Endothelial cell of umbilical vein (primary cell): ENCODE measurements around the gene MYO16. TPM values are rescaled to one million over a fixed set of nuclear protein-coding genes. Genes with fewer than 3 reads are reported as not detected.

Source experiments
- BruUV-seq: library from RNA; stranded (reverse); fragments of 400-500 nt; replicated peaks from 2 replicates; lab custom pipeline; 2021; lab: Mats Ljungman, UMichigan
- CTCF ChIA-PET: fragments of 300-600, 350-600 bp; sonication (Branson Sonifier 250); formaldehyde crosslinking; loops from one replicate; lab custom pipeline; 2021; ENCODE audit warnings: antibody characterized with exemption, inconsistent platforms; lab: Charles Lee
- POLR2A ChIA-PET: fragments of 300-600, 350-600 bp; sonication (Branson Sonifier 250); formaldehyde crosslinking; loops from one replicate; lab custom pipeline; 2021; ENCODE audit warnings: antibody characterized with exemption, inconsistent platforms; lab: Charles Lee
- DNase-seq: peaks from one replicate; pipeline ENCODE4 v3.0.0-alpha.2; 2011; ENCODE audit warnings: low read depth, low spot score
- FAIRE-seq: peaks from 2 replicates; lab custom pipeline; 2011; peaks lifted over from hg19 to GRCh38; lab: Jason Lieb, UNC
- H2AFZ ChIP-seq: 2 replicates; pipeline ENCODE4 v1.6.0; 2012; ENCODE audit warnings: low read depth, low read length, control low read depth, inconsistent platforms
- H3K27ac ChIP-seq: 2 replicates; pipeline ENCODE4 v1.5.1; 2011; ENCODE audit warnings: low read depth, mild to moderate bottlenecking, control low read depth, low read length, moderate library complexity; ENCODE audit not compliant: insufficient read depth
- H3K27me3 ChIP-seq, 2 experiments: 2 replicates each; pipeline versions ENCODE4 v1.6.0 to v1.6.1; 2011; ENCODE audit warnings: low read length in 2 of 2, mixed read lengths in 1 of 2; ENCODE audit not compliant: control insufficient read depth in 2 of 2, insufficient read depth in 2 of 2
- H3K36me3 ChIP-seq, 2 experiments: 2 replicates in 1 of 2; 3 replicates in 1 of 2; pipeline ENCODE4 v1.5.1; 2011; ENCODE audit warnings: low read length in 2 of 2, mild to moderate bottlenecking in 1 of 2, moderate library complexity in 1 of 2; ENCODE audit not compliant: control insufficient read depth in 2 of 2, insufficient read depth in 2 of 2; ENCODE audit errors: extremely low read depth in 1 of 2
- H3K4me1 ChIP-seq: 3 replicates; pipeline ENCODE4 v1.5.1; 2011; ENCODE audit warnings: mild to moderate bottlenecking, low read length; ENCODE audit not compliant: control insufficient read depth, insufficient read depth; ENCODE audit errors: extremely low read depth
- H3K4me2 ChIP-seq: 2 replicates; pipeline ENCODE4 v1.6.1; 2011; ENCODE audit warnings: low read length, control low read depth, mixed read lengths; ENCODE audit not compliant: insufficient read depth
- H3K4me3 ChIP-seq, 3 experiments: fragments of 200-600 bp in 1 of 3; sonication (generic), shearing (Covaris generic) in 1 of 3; replicated peaks in 1 of 3; 2 replicates each; pipeline ENCODE4 v1.5.1; 2011 to 2016; ENCODE audit warnings: control low read depth in 3 of 3, low read length in 3 of 3, mild to moderate bottlenecking in 2 of 3, inconsistent platforms in 1 of 3, low read depth in 1 of 3, moderate library complexity in 1 of 3; ENCODE audit not compliant: insufficient read depth in 1 of 3
- H3K79me2 ChIP-seq: 2 replicates; pipeline ENCODE4 v1.6.0; 2012; ENCODE audit warnings: low read length, inconsistent platforms; ENCODE audit not compliant: control insufficient read depth, insufficient read depth
- H3K9ac ChIP-seq: replicated peaks from 2 replicates; pipeline ENCODE3; 2011; ENCODE audit warnings: low read length, control low read depth; ENCODE audit not compliant: insufficient read depth; ENCODE audit errors: extremely low read depth
- H3K9me1 ChIP-seq: replicated peaks from 3 replicates; pipeline ENCODE4 v1.6.0; 2011; ENCODE audit warnings: mild to moderate bottlenecking, low read length; ENCODE audit not compliant: control insufficient read depth, insufficient read depth; ENCODE audit errors: extremely low read depth
- H3K9me3 ChIP-seq: replicated peaks from 2 replicates; pipeline ENCODE4 v1.5.1; 2012; ENCODE audit warnings: low read length, inconsistent platforms; ENCODE audit not compliant: control insufficient read depth, insufficient read depth
- H4K20me1 ChIP-seq: replicated peaks from 2 replicates; pipeline ENCODE3; 2011; ENCODE audit warnings: mild to moderate bottlenecking, low read length; ENCODE audit not compliant: control insufficient read depth, insufficient read depth; ENCODE audit errors: extremely low read depth
- CTCF ChIP-seq, 2 donors: IDR thresholded peaks; 1 replicate in 1 of 2; 2 replicates in 1 of 2; pipeline ENCODE4 v1.5.1; 2011; ENCODE audit warnings: low read length in 2 of 2, mild to moderate bottlenecking in 2 of 2, moderate library complexity in 2 of 2, control low read depth in 1 of 2, inconsistent platforms in 1 of 2, low read depth in 1 of 2; ENCODE audit not compliant: insufficient read depth in 1 of 2; ENCODE audit errors: extremely low read depth in 1 of 2
- EZH2 ChIP-seq: IDR thresholded peaks from 2 replicates; pipeline ENCODE4 v1.6.1; 2012; ENCODE audit warnings: borderline replicate concordance, low read depth, mild to moderate bottlenecking, moderate library complexity, low read length, inconsistent platforms; ENCODE audit not compliant: severe bottlenecking
- FOS ChIP-seq: IDR thresholded peaks from 2 replicates; pipeline ENCODE4 v1.6.1; 2011; ENCODE audit warnings: mild to moderate bottlenecking, low read length, moderate library complexity, borderline replicate concordance; ENCODE audit not compliant: insufficient read depth
- GATA2 ChIP-seq: IDR thresholded peaks from 2 replicates; pipeline ENCODE4 v1.7.0; 2011; ENCODE audit warnings: low read depth, mild to moderate bottlenecking, moderate library complexity, mixed read lengths, low read length; ENCODE audit not compliant: insufficient read length, insufficient read depth
- JUN ChIP-seq: IDR thresholded peaks from 2 replicates; pipeline ENCODE4 v1.6.1; 2011; ENCODE audit warnings: borderline replicate concordance, low read depth; ENCODE audit not compliant: insufficient read length, insufficient read depth
- MAX ChIP-seq: IDR thresholded peaks from 2 replicates; pipeline ENCODE4 v1.6.1; 2011; ENCODE audit not compliant: insufficient read depth, insufficient read length
- MYC ChIP-seq: IDR thresholded peaks from one replicate; pipeline ENCODE4 v1.6.1; 2011; ENCODE audit warnings: mild to moderate bottlenecking, low read depth, low read length
- POLR2A ChIP-seq: IDR thresholded peaks from 2 replicates; pipeline ENCODE4 v1.6.1; 2012; ENCODE audit warnings: low read depth, mild to moderate bottlenecking, control low read depth, low read length
- POLR2AphosphoS5 ChIP-seq: IDR thresholded peaks from 2 replicates; pipeline ENCODE4 v1.6.1; 2012; ENCODE audit warnings: low read depth, mild to moderate bottlenecking, control low read depth, low read length, moderate library complexity; ENCODE audit not compliant: insufficient read depth
- dilution Hi-C: fragments of 300-500 bp; cut with MboI; formaldehyde crosslinking; loops from one replicate; pipeline ENCODE4 v1.15.0; 2019; ENCODE audit warnings: low sequenced_read_pairs; ENCODE audit not compliant: extremely low pct_ligation_motif_present
- intact Hi-C: fragments of 100-400 bp; cut with micrococcal nuclease; formaldehyde crosslinking; loops from one replicate; pipeline ENCODE4 v1.10.0; 2022
- polyA plus RNA-seq, 4 experiments: library from polyadenylated mRNA; depleted of rRNA in 3 of 4; stranded (reverse) in 3 of 4; unstranded in 1 of 4; fragments of >200 nt; gene quantifications; 2 replicates each; pipeline versions ENCODE4 v1.2.1 to v1.2.3, GENCODE V29; 2011 to 2012; ENCODE audit warnings: missing spikeins in 1 of 4
- total RNA-seq: library from RNA; stranded (reverse); gene quantifications from 2 replicates; pipeline ENCODE4 v1.2.3, GENCODE V29; 2021

The MYO16 gene
- total and polyA plus RNA-seq, 2 donors (not counting 3 experiments of a cell fraction or from before 2014, with no cell fraction given), result 0.03 to 0.04 TPM

DNA sequence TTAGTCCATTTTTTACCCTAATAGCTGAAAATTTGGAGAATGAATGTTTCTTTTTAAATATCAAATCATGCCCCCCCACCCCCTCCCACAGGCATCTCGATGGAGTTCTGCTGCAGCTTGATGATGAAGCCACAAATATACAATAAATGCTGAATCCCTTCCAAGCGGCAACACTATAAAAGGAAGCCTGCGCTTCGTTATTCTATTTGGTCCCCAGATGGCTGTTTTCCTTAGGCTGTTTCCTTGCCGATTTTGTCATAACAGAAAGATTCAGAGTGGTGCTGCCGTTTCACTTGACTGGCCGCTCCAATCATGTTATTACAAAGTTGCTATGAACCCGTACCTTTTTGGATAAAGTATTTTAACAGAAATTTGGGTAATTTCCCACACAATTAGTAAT lies 79.5 kb downstream of the MYO16 start:
- no peaks in the 10 kb centered on the region for H3K4me1 ChIP-seq
- H3K79me2 ChIP-seq, result no peaks in the 10 kb centered on the region
- H3K9me1 ChIP-seq, result no peaks in the 10 kb centered on the region
- intact Hi-C loops (no loop called here), dilution Hi-C loops (no loop called here)
- no peak overlapping the region for H3K27ac ChIP-seq
- no peak overlapping the region for H3K4me3 ChIP-seq
- no peaks in the 10 kb centered on the region for H4K20me1 ChIP-seq
- no TSS peak for BruUV-seq
- H3K27me3 ChIP-seq, result no peaks in the 10 kb centered on the region
- ChIA-PET POLR2A (no interaction called here), CTCF (no interaction called here)
- peaks cover 3% of the 10 kb centered on the region for H3K9me3 ChIP-seq
- DNase-seq (no peak), FAIRE-seq (no peak)
- H3K36me3 ChIP-seq, result no peaks in the 10 kb centered on the region
- TF ChIP-seq MYC, result no peak
- no peak for TF ChIP-seq JUN
- no peak for TF ChIP-seq EZH2
- TF ChIP-seq MAX, result no peak
- no peak for TF ChIP-seq GATA2
- TF ChIP-seq CTCF (IDR thresholded peaks at IDR 0.05; ENCODE audit: extremely low read depth in 1 of 2, insufficient read depth in 1 of 2, low read depth in 1 of 2, low read length in 2 of 2), result no peak
- no peak for TF ChIP-seq POLR2A
- no peak for TF ChIP-seq POLR2AphosphoS5
- no peak for TF ChIP-seq FOS
- H3K4me2 ChIP-seq, result no peak overlapping the region
- H2AFZ ChIP-seq, result no peak overlapping the region
- H3K9ac ChIP-seq, result no peak overlapping the region
